ENCODE measurements around the gene BRF1. TPM values are rescaled to one million over a fixed set of nuclear protein-coding genes. Genes with fewer than 3 reads are reported as not detected.

Gene BRF1
- total and polyA plus RNA-seq, 8 donors = 13.6 to 50.2 (median 20.4) TPM

DNA sequence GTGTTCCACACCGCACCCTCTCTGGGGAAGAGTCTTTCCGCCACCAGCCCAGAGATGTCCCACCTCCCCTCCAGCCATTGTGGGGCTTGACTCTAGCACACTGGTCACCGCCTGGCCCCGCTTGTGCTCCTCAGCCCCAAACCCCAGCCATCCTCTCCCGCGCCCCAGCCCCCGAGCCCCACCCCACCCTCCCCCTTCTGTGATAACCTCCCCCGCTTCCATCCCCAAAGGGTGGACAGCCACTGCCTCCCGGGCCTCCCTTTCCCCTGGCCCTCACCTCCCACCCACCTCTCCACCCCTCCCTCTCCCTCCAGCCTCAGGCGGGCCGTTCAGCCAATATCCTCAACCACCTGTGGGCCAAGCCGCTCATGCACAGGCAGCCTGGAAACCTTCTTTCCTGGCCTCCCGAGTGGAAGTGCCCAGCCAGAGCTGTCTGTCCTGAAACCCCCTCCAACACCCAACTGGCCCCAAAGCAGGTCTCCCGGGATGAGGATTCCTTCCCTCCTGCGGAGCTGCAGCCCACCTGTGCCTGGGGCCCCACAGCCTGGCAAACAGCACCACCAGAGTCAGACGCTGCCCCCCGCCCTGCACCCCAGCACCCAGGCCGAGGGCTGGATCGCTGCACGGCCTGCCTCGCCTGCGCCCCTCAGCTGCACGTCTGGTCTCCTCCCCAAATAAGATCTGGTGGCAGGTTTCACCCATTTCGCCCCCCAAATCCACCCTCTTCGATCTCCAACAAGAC lies 92.6 kb downstream of the BRF1 start:
- H3K27me3 ChIP-seq = no peaks in the 10 kb centered on the region
- H3K36me3 ChIP-seq = peaks cover 0 to 15% (median 0%) of the 10 kb centered on the region in 3 donors
- intact Hi-C loops (cut with DNase I) = no loop called here
- no peaks in the 10 kb centered on the region for H3K9me3 ChIP-seq
- H3K4me3 ChIP-seq = no peak overlapping the region
- 93 to 94% methylated on average over 20 to 25 of the region's 25 CpGs for WGBS, 2 donors
- ATAC-seq (no peak), DNase-seq (peak in 1 of 6 donors; percentile 66), FAIRE-seq (no peak)
- no peak overlapping the region for H3K27ac ChIP-seq
- TF ChIP-seq, protein P1, sequence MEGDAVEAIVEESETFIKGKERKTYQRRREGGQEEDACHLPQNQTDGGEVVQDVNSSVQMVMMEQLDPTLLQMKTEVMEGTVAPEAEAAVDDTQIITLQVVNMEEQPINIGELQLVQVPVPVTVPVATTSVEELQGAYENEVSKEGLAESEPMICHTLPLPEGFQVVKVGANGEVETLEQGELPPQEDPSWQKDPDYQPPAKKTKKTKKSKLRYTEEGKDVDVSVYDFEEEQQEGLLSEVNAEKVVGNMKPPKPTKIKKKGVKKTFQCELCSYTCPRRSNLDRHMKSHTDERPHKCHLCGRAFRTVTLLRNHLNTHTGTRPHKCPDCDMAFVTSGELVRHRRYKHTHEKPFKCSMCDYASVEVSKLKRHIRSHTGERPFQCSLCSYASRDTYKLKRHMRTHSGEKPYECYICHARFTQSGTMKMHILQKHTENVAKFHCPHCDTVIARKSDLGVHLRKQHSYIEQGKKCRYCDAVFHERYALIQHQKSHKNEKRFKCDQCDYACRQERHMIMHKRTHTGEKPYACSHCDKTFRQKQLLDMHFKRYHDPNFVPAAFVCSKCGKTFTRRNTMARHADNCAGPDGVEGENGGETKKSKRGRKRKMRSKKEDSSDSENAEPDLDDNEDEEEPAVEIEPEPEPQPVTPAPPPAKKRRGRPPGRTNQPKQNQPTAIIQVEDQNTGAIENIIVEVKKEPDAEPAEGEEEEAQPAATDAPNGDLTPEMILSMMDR (IDR thresholded peaks at IDR 0.05) = no peak
- H3K4me1 ChIP-seq = peaks cover 14 to 25% (median 21%) of the 10 kb centered on the region in 3 donors

DNA sequence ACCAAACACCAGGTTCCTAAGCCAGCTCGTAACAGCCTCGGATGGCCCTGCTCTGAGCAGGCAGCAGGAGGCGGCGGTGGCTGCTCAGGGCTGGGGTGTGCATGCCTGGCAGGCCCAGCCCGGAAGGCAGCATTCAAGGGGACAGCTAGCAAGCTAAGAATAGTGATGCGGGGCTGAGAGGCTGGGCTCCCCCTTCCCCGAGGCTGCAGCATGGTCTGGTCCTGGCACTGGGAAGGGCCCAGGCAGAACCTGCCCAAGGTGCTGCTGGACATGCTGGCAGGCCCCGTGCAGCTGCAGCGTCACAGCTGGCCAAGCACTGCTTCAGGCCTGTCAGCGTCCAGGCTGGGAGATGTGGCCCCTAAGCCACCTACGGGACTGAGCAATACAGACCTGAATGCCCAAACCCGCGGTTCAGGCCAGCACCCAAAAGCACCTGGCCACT lies 93.3 kb downstream of the BRF1 start:
- FAIRE-seq = no peak
- intact Hi-C loops (cut with DNase I) = no loop called here

GRCh38 chr14:105206873-105207272 lies 93.9 kb downstream of the BRF1 start:
- no peak for ATAC-seq
- no peak for FAIRE-seq
- intact Hi-C loops (cut with DNase I) = no loop called here
- Histone ChIP-seq H3K27me3 (no peaks in the 10 kb centered on the region), H3K4me3 (no peak overlapping the region), H3K27ac (no peak overlapping the region), H3K9me3 (no peaks in the 10 kb centered on the region), H3K36me3 (peaks cover 0 to 8% (median 0%) of the 10 kb centered on the region in 3 donors), H3K4me1 (peaks cover 14 to 25% (median 21%) of the 10 kb centered on the region in 3 donors)
- TF ChIP-seq, protein P1 (IDR thresholded peaks at IDR 0.05) = no peak
- peak in 2 of 6 donors; percentile 27 to 75 for DNase-seq
- WGBS, 2 donors = 42 to 52% methylated on average over 4 to 5 of the region's 5 CpGs

More for the DNA sequence above, 93.3 kb downstream of the BRF1 start:
- TF ChIP-seq, protein P1 (IDR thresholded peaks at IDR 0.05) = no peak
- H3K4me1 ChIP-seq = peaks cover 14 to 25% (median 21%) of the 10 kb centered on the region in 3 donors
- 80 to 86% methylated on average over 13 of the region's 13 CpGs for WGBS, 2 donors
- peaks cover 0 to 8% (median 0%) of the 10 kb centered on the region in 3 donors for H3K36me3 ChIP-seq
- ATAC-seq = no peak
- no peaks in the 10 kb centered on the region for H3K9me3 ChIP-seq
- DNase-seq = peak in 1 of 6 donors; percentile 80
- H3K27me3 ChIP-seq = no peaks in the 10 kb centered on the region
- H3K27ac ChIP-seq = peak overlapping the region in 1 of 4 donors; percentile 22
- H3K4me3 ChIP-seq = no peak overlapping the region

GRCh38 chr14:105205673-105206208 lies 95.1 kb downstream of the BRF1 start:
- intact Hi-C loops (cut with DNase I) = no loop called here
- WGBS, 2 donors = 25 to 29% methylated on average over 12 of the region's 12 CpGs
- Histone ChIP-seq H3K27me3 (no peaks in the 10 kb centered on the region), H3K36me3 (peaks cover 0 to 8% (median 0%) of the 10 kb centered on the region in 3 donors), H3K4me3 (no peak overlapping the region), H3K4me1 (peaks cover 14 to 25% (median 21%) of the 10 kb centered on the region in 3 donors), H3K9me3 (no peaks in the 10 kb centered on the region), H3K27ac (peak overlapping the region in 2 of 4 donors; percentile 15 to 52)
- peak; percentile 30 to 49 (median 38) for ATAC-seq
- peak in 4 of 6 donors; percentile 45 to 74 (median 54) for DNase-seq
- TF ChIP-seq, protein P1 (IDR thresholded peaks at IDR 0.05) = no peak
- FAIRE-seq = no peak

Data from pancreas (tissue), 10 donors.